Stimulated activated CD8-positive, alpha-beta memory T cell treated with anti-CD3 and anti-CD28 coated beads, Interleukin-2, amount 100 ng/mL, for 1 hour (primary cell): Measurements from ENCODE around the gene ABCB10.

Source experiments
- DNase-seq, 2 donors: peaks; one replicate each; pipeline ENCODE4 v3.0.0-alpha.2; 2020; ENCODE audit warnings: low read depth in 2 of 2

Gene ABCB10

DNA sequence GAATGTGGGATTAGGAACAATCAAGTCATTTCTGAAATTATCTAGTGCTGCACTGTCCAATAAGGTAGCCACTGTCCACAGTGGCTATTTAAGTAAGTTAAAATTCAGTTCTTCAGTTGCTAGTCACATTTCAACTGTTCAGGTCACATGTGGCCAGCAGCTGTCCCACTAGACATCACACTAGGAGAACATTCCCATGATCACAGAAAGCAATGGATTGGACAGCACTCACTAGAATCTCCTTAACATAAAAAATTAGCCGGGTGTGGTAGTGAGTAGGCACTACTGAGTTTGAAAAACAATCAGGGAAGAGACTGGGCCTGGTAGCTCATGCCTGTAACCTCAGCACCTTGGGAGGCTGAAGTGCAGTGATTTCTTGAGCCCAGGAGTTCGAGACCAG, 84.0 kb downstream of the ABCB10 start:
- DNase-seq: no peak

- DNase-seq: no peak
These were observed 87.3 kb downstream of the ABCB10 start for GRCh38 chr1:229471175-229471574.

GRCh38 chr1:229470406-229471043, 88.0 kb downstream of the ABCB10 start:
- no peak for DNase-seq

DNA sequence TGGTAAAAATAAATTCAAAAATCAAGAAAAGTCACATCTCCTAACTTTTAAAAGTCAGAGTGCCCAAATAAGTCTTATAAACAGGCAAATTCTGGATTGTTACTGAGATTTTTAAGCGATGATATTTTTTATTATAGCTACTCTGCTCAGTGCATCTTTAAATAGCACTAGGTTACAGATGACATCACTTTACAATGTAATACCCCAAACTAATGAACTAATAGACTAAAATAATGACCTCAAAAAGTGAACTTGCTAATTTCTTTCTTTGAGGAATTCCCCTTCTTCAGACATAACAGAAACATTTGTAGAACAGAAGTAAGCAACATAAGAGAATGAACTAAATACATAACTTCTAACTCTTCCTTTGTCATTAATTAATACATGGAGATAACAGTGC, 91.6 kb downstream of the ABCB10 start:
- DNase-seq: no peak
